ENCODE data around the gene SMIM13.
A peak's percentile ranks its signal among the peaks of the same experiment; 100 is the strongest.

SMIM13 gene

GRCh38 chr6:11123978-11124377 is 30.3 kb downstream of the SMIM13 start:
- no peak for FAIRE-seq

GRCh38 chr6:11126876-11127275 is 33.2 kb downstream of the SMIM13 start:
- no peak for FAIRE-seq

GRCh38 chr6:11128608-11129007 is 35.0 kb downstream of the SMIM13 start:
- no peak for FAIRE-seq

- no peak for FAIRE-seq
Measured at GRCh38 chr6:11129908-11130565, 36.4 kb downstream of the SMIM13 start.

- FAIRE-seq = no peak
Measured at GRCh38 chr6:11130605-11131004, 37.0 kb downstream of the SMIM13 start.

- FAIRE-seq = no peak
Measured at GRCh38 chr6:11132194-11132888, 38.7 kb downstream of the SMIM13 start.

- FAIRE-seq = no peak
Measured at GRCh38 chr6:11133281-11133680, 39.6 kb downstream of the SMIM13 start.

- FAIRE-seq = no peak
Measured at GRCh38 chr6:11136809-11137208, 43.2 kb downstream of the SMIM13 start.

- no peak for FAIRE-seq
Measured at GRCh38 chr6:11139051-11139960, 45.7 kb downstream of the SMIM13 start.

- FAIRE-seq = no peak
Measured at GRCh38 chr6:11140056-11140455, 46.4 kb downstream of the SMIM13 start.

GRCh38 chr6:11141295-11141694 is 47.7 kb downstream of the SMIM13 start:
- FAIRE-seq = no peak

- no peak for FAIRE-seq
Measured at GRCh38 chr6:11142296-11143027, 48.8 kb downstream of the SMIM13 start.

GRCh38 chr6:11143394-11144371 is 50.0 kb downstream of the SMIM13 start:
- no peak for FAIRE-seq

- peak; percentile 38 for FAIRE-seq
Measured at GRCh38 chr6:11144393-11144851, 50.8 kb downstream of the SMIM13 start.

- FAIRE-seq = no peak
Measured at GRCh38 chr6:11146117-11146826, 52.6 kb downstream of the SMIM13 start.

- FAIRE-seq = no peak
Measured at GRCh38 chr6:11149551-11149950, 55.9 kb downstream of the SMIM13 start.

- FAIRE-seq = no peak
Measured at GRCh38 chr6:11151488-11151887, 57.9 kb downstream of the SMIM13 start.

GRCh38 chr6:11152581-11152980 is 58.9 kb downstream of the SMIM13 start:
- FAIRE-seq = no peak

GRCh38 chr6:11153447-11153846 is 59.8 kb downstream of the SMIM13 start:
- FAIRE-seq = no peak

- no peak for FAIRE-seq
Measured at GRCh38 chr6:11155589-11155988, 62.0 kb downstream of the SMIM13 start.

GRCh38 chr6:11160199-11160598 is 66.6 kb downstream of the SMIM13 start:
- no peak for FAIRE-seq

All from islet of Langerhans (tissue), 1 donor.